HG03439 (cell line): ENCODE measurements around the gene TMTC1.
"Not testable (repeated sequence)": the region's sequence is repeated elsewhere in the genome, so short reads cannot be mapped to it uniquely, and the experiment has no call there.

Experiments
- ATAC-seq: cut with Tn5 transposase; IDR thresholded peaks from one replicate; pipeline ENCODE4 v1.9.1; 2021; ENCODE audit warnings: mild to moderate bottlenecking, moderate library complexity; ENCODE audit not compliant: unreplicated experiment

The TMTC1 gene

DNA sequence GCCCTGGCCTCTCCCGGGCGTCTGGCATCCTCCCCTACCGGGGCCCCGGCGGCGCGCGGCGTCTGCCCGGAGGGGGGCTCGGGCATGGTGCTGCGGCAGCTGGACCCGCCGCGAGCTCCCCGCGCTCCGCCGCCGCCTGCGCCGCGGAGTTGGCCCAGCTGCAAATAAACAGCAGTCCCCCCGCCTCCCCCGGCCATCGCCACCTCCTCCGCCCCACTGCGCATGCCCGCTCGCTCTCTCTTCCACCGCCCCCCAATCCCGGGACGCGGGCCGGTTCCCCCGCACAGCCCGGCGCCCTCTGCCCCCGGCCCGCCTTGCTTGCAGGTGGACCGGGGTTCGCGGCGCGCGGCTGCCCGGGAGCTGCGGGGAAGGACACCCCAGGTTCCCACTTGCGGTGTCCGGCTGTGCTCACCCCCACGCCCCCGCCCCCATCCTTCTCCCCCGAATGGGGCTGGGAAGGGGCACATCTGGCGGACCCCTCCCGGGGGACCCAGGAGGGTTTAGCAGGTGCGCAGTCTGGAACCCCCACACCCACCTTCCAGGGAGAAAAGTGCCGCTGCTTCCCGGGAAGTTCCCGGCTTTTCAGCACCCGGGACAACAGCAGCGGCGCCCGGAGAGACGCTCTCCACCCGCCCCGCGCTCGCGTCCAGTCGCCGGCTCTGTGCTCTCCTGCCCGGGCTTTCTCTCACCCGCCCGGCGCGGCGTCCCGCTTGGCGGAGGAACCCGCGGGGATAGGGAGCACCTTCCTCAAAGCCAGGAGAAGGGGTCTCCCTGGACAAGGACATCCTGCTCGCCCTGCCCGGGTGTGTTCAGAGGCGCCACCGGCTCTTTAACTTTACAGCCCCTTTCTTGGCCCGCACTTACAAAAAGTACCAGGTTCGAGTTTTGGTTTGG lies at the start of gene TMTC1:
TSS of gene TMTC1 (minus strand) at position 170 of the 894 bp plus-strand sequence. CDS start 191 bp downstream, outside the sequence.
- ATAC-seq: no peak

DNA sequence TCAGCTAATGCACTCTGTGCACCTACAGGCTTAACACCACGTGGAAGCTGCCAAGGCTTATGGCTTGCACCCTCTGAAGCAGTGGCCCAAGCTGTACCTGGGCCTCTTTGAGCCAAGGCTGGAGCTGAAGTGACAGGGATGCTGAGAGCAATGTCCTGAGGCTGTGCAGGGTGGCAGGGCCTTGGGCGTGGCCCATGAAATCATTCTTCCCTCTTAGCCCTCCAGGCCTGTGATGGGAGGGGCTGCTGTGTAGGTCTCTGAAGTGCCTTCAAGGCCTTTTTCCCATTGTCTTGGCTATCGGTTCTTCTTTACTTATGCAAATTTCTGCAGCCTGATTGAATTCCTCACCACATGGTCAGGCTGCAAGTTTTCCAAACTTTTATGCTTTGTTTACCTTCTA lies 47.4 kb upstream of the TMTC1 start:
- ATAC-seq: no peak

DNA sequence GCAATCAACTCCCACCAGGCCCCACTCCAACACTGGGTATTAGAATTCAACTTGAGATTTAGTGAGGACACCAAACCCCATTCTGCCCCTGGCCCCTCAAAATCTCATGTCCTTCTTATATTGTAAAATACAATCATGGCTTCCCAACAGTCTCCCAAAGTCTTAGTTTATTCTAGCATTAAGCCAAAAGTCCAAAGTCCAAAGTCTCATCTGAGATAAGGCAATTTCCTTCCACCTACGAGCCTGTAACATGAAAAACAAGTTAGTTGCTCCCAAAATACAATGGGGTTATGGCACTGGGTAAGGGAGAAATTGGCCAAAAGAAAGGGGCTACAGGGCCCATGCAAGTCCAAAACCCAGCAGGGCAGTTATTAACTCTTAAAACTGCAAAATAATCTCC lies 46.6 kb upstream of the TMTC1 start:
- no peak for ATAC-seq

DNA sequence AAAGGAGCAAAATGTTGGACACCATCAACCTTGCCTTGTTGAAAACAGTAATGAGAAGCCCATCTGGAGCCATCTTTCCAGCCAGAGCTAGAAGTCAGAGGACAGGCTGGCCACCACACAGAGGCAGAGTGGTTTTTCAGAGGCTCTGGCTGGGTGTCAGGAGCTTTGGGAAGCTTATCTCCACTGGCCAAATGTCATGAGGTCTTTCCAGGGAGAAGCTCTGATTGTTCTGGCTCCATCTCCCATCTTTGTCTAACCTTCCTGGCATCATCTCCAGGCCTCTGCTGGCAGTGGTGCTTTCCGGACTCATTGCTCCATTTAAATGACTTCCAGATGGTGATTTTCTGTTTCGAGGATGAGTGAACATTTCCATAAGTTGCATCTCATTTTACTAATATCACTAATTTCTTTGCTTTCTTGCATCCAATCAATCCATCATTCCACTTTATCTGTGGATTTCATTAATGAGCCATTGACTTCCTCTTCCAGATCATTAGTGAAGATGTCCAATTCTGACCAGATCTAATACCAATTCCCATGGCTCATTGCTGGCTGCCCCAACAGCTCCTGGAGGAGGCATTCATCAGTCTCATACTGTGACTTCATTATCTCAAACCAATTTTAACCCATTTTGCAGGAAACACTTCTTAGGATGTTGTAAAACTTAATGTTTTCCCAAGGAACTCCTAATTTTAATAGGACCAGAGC lies 35.3 kb upstream of the TMTC1 start:
- no peak for ATAC-seq

DNA sequence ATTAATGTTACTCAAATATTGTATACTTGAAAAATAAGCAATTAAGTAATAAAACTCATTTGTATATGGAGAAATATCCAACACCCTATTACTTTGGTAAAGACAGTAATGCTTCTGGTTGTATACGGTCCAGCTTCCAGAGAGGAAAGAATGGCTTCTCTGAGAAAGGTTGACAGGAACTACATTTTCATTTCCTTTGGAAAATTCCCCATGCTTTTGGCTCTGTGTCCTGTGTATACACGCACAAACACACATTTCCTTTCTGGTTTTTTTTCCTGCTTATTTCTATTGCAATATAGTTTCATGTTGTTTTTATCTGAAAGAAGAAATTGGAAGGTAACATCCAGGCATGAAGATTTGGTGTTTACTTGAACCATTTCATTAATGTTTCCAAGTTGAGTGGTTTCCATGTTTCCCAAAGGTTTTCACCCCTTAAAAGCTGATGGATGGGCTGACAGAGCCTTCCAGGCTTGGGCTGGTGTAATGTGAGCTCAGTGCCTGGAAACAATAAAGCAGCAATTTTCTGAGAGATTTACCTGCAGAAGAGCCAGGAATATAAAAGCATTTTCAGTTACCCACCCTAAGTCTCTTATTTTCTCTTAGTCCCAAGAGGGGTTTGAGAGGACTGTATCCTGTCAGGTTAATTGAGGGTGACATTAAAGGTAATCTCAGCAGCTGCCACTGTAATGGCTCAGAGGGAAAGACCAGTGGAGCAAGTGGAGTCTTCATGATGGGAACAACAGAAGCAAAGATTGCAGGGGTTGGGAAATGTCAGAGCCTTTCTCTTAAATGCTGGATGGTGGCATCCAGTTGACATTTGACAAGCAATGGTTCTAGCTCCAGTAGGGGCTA lies 33.4 kb upstream of the TMTC1 start:
- ATAC-seq: no peak

DNA sequence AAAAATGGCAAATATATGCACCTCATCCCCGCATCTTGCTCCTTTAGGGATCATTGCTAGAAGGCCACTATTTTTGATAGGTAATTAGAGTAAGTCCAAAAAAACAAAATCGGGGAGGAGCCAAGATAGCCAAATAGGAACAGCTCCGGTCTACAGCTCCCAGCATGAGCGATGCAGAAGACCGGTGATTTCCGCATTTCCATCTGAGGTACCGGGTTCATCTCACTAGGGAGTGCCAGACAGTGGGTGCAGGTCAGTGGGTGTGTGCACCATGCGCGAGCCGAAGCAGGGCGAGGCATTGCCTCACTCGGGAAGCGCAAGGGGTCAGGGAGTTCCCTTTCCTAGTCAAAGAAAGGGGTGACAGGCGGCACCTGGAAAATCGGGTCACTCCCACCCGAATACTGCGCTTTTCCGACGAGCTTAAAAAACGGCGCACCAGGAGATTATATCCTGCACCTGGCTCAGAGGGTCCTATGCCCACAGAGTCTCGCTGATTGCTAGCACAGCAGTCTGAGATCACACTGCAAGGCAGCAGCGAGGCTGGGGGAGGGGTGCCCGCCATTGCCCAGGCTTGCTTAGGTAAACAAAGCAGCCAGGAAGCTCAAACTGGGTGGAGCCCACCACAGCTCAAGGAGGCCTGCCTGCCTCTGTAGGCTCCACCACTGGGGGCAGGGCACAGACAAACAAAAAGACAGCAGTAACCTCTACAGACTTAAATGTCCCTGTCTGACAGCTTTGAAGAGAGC lies 26.0 kb upstream of the TMTC1 start:
- ATAC-seq: not testable (repeated sequence)

DNA sequence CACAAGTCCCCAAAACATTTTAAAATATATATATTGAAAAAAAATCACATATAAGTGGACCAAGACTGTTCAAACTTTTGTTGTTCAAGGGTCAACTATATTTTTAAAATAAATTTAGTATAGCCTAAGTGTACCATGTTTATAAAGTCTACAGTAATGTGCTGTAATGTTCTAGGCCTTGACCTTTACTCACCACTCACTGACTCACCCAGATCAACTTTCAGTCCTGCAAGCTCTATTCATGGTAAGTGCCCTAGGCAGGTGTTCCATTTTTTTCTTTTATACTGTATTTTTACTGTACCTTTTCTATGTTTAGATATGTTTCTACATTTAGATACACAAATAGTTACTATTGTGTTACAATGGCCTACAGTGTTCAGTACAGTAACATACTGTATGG lies 23.4 kb upstream of the TMTC1 start:
- no peak for ATAC-seq

DNA sequence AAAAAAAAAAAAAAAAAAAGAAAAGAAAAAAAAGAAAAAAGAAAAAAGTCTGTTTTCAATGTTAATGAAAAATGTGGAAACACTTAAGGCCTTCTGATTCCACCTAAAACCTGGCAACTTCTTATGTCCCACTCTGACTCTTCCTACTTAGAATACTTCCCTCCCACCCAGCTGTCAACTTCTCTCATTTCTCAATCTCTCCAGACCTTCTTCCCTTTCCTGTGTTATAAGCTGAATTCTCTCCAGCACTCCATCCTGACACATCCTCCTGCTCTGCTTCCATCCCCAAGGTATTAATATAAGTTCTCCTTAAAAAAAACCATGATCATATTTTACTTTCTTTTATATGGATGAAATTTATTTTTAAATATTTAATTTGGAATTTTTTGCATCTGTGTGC lies 20.3 kb upstream of the TMTC1 start:
- no peak for ATAC-seq

DNA sequence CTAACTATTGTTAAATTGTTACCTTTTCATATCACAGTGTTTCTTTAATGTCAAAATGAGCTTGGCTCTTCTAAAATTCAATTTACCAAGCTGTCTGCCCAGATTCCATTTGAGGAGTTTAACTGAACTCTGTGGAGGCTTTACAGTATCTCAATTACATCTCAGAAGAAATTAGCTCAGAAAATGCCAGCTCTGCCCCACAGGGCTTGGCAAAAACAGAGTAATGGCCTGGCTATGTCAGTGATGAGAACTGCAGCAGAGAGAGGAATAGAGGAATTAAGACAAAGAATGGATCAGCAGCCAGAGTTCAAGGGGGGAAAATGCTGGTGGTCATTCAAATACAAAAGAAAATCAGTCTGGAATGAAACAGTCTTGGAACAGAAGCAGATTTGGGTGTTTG lies 15.8 kb upstream of the TMTC1 start:
- no peak for ATAC-seq

DNA sequence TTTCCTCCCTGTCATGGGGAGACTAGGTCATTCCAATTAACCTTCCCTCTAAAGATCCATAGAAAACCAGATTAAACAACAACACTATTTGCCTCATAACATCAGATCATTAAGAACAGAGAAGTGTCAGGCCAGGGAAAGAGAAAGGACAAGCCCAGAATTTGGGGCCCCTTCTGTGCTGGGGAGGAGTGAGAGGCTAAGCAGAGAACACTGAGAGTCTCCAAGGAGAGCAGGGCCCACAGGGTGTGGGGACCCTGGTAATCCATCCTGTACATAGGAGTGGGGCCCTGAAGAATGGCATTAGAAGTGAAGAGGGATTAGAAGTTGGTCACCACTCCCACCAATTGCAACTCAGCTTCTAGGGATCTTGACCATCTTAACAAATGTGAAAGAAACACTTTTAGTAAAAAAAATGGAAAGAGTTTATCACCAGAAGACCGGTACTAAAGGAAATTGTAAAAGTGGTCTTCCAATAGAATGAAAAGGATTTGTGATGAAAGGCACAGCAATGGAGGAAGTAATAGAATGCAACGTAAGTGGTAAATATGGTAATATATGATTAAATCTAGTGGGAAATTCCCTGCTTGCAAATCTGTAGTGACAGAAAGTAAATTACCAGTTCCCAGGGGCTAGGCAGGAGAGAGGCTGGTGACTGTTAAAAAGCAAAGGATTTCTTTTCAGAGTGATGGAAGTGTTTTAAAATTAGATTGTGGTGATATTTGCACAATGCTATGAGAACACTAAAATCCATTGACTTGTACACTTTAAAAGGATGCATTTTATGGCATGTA lies 14.0 kb upstream of the TMTC1 start:
- ATAC-seq: no peak

DNA sequence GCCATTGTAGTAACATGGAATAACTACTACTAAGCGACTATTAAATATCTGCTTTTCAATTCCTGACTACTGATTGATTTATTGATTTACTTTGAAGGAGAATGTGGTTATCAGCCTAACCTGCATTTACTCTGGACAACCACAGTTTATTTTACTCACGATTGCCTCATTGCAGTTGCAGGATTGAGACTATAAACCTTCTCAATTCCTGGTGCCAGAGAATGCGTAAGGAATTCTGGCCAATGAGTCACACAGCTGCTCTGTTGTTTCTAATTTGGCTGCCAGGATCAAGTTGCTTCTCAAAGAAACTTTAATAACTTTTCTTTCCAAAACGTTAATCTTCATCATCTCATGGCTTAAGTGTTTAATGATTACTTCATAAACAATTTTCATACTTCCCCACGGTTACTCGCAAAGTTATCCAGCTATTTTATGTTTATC lies 13.1 kb upstream of the TMTC1 start:
- no peak for ATAC-seq

DNA sequence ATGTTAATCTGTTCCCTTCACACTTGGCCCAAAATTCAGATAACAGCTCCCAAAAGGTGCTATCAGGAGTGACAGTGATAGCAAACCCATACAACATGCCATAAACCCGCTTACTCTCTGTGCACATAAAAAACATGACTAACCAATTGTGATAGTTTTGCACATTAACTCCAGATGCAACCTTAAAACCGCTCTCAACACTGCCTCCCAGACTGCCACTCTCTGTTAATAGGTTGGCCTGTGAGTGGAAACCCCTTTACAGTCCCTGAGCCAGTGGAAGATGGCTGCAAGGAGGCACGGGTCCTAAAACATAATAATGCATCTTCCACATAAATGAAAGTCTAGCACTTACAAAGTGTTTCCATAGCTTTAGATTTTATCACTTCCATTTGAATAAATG lies 12.0 kb upstream of the TMTC1 start:
- no peak for ATAC-seq

DNA sequence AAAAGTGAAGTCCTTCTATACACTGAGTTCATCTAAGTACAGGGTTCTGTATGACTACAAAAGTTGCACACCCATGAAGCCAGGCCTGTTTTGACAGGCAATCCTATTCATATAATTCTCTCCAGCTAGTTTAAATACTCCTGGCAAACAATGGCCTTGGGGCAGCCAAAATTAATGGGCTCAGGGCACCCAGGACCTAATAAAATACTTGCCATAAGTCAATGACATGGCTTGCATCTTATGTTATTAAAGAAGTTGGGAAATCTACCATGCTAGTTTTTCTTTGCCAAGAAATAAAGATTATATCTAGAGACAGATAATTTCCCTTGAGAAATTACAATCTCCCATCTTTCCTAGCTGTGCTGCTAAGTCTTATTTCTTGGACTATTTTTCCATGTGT lies 11.1 kb upstream of the TMTC1 start:
- ATAC-seq: no peak

DNA sequence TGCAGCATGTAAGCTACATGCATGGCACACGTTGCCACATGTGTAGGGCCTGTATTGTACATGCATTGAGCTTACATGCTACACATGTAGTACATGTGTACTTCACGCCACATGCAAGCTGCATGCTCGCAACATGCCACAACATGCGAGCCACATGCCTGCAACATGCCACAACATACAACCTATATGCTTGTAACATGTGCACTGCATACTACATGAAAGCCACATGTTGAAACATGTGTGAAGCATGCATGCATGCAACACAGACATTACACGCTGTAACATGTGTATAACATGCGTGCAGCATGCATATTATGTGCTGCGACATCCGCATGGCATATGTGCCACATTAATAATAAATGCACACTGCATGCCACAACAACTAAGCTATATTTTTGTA lies 9.1 kb upstream of the TMTC1 start:
- no peak for ATAC-seq

DNA sequence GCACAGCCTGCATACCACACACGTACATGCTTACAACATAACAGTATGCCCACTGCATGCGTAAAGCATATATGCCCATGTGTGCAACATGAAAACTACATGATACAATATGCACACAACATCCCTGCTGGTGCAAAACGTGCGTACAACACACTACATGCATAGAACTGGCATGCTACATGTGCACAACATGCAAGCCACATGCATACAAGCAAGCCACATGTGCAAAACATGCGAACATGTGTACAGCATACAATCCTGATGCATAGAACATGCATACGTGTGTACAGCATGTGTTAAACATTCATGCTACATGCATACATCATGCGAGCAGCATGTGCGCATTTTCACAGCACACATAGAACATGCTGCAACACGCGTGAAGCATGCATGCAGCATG lies 8.4 kb upstream of the TMTC1 start:
- no peak for ATAC-seq

DNA sequence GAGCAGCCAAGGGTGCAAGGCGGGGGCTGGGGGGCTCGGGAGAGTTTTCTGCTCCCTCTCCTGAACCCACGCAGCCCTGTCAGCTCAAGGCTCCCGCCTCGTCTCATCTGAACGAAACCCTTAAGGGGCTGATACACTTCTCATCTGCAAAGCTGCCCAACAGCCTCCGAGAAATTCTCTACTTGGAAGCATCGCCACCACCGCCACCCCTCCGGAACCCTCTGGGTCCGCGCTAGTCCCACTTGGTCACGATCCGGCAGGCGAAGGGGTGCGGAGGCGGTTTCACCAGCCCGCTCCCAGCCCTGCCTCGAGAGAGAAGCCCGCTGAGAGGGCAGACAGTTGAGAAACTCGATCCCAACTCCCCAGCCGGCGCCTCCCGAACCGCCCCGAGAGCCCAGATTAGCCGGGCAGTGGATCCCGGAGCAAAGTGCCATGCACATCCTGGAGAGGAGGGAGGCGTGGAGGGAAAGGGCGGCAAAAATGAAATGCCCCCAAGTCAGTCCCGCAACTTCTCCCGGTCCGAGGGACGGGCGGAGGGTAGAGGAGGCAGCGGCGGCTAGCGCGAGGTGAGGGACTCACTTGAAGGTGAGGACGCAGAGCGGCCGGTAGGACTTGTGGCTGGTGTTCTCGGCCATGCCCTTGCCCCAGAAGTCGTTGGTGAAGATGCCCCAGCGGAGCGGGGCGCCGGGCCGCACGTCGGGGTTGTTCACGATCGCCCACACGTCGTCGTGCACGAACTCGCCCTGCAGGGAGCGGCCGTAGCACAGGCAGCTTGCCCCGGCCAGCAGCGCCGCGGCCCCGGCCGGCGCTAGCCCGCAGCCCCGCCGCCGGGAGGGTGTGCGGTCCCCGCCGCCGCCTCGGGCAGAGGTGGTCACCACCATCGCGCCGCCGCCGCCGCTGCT lies 620 bp downstream of the TMTC1 start:
- no peak for ATAC-seq

DNA sequence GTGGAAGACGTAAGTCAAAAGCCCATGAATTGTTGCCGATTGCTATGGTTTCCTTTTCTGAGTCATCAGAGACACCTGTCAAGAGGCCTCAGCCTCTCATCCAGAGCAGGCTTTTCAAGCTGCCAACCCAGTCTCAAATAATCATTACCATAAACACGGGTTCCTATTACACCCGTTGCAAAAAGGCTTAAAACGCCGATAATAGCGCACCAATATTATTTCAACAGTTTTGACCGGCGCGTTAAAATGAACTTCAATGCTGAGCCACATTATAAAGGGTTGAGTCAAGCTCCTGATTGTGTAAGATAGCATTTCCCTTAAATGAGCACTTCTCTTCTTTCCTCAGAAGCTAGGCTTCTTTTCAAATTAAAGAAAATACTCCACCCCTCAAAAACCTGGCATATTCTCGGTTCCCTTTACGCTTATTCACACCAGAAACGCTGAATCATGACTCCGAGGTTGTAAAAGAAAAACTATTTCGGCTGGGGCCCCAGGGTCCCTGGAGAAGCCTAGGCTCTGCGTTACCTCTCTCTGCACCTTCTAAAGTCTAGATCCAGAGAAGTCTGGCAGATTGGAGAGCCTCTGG lies 1.4 kb downstream of the TMTC1 start:
- ATAC-seq: peak; percentile 82

DNA sequence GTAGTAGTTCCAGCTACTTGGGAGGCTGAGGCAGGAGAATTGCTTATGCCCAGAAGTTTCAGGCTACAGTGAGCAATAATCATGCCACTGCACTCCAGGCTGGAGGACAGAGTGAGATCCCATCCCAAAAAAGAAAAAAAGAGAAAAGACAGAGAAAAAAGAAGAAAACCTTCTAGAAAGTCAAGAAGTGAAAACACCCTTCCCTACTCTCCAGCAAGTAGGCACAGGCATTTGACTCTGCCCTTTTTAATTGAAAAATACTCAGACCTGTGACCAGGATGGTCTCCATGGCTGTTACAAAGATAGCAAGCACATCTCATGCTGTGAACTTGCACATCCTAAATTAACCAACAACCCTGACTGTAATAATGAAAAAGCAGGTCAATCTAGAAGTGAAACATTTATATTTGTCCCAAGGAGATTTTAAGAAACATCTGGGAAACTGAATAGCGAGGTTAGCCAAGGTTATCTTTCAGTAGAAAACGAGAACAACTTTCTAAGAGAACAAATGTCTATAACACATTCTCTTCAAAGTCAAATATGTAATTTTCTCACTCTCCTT lies 2.0 kb downstream of the TMTC1 start:
- peak; percentile 21 for ATAC-seq
